K562 (cell line): Measurements from ENCODE around the gene BMP6. TPM values are rescaled to one million over a fixed set of nuclear protein-coding genes. Genes with fewer than 3 reads are reported as not detected.

Source experiments
- CBFA2T3 ChIP-seq: fragments of 450-650 bp; IDR thresholded peaks from 2 replicates; pipeline ENCODE4 v1.6.1; 2017
- CHD2 ChIP-seq: IDR thresholded peaks from 2 replicates; pipeline ENCODE4 v1.6.1; 2011; ENCODE audit warnings: low read depth, low read length
- DNMT1 ChIP-seq: fragments of 450-650 bp; IDR thresholded peaks from 2 replicates; pipeline ENCODE4 v1.6.1; 2016; ENCODE audit warnings: antibody characterized with exemption, mild to moderate bottlenecking
- FOXA3 ChIP-seq, 2 experiments: fragments of 450-650 bp in 1 of 2; sonication (generic) in 1 of 2; formaldehyde crosslinking; IDR thresholded peaks in 1 of 2; conservative IDR thresholded peaks in 1 of 2; 2 replicates each; pipeline versions ENCODE4 v1.4.0 to v1.8.0; 2020 to 2022; ENCODE audit warnings: mild to moderate bottlenecking in 2 of 2, missing genetic modification reagents in 1 of 2
- KDM4B ChIP-seq, 2 experiments: fragments of 450-650 bp in 1 of 2; sonication (generic) in 1 of 2; IDR thresholded peaks; 2 replicates each; pipeline ENCODE4 v1.6.1; 2016 to 2017; ENCODE audit warnings: borderline replicate concordance in 2 of 2, antibody characterized with exemption in 1 of 2, low read depth in 1 of 2, mild to moderate bottlenecking in 1 of 2
- NELFE ChIP-seq: IDR thresholded peaks from 2 replicates; pipeline ENCODE4 v1.6.1; 2011; ENCODE audit warnings: mild to moderate bottlenecking; ENCODE audit not compliant: insufficient read depth, insufficient read length
- NFE2 ChIP-seq: IDR thresholded peaks from 2 replicates; pipeline ENCODE4 v1.6.1; 2014; ENCODE audit warnings: antibody characterized with exemption, low read depth
- NR3C1 ChIP-seq: sonication (generic); formaldehyde crosslinking; IDR thresholded peaks from 2 replicates; pipeline ENCODE4 v1.8.1; 2022; ENCODE audit warnings: missing genetic modification reagents
- RBFOX2 ChIP-seq: fragments of 200-400 bp; formaldehyde crosslinking; IDR thresholded peaks from 2 replicates; pipeline ENCODE4 v1.6.1; 2017; ENCODE audit warnings: low read depth, mild to moderate bottlenecking, low read length, moderate library complexity
- RFX7 ChIP-seq: fragments of 250-450 bp; sonication (Bioruptor Pico); IDR thresholded peaks from 2 replicates; pipeline ENCODE4 v1.5.1; 2021; ENCODE audit warnings: mild to moderate bottlenecking
- SIN3A ChIP-seq, 2 experiments: fragments of 150-350 bp in 1 of 2; IDR thresholded peaks; 2 replicates each; pipeline ENCODE4 v1.6.1; 2011 to 2016; ENCODE audit warnings: borderline replicate concordance in 2 of 2, low read depth in 2 of 2, low read length in 2 of 2, mild to moderate bottlenecking in 2 of 2, moderate library complexity in 2 of 2; ENCODE audit not compliant: control insufficient read depth in 1 of 2
- XRCC5 ChIP-seq: fragments of 200-400 bp; formaldehyde crosslinking; IDR thresholded peaks from 2 replicates; pipeline ENCODE4 v1.6.1; 2017; ENCODE audit warnings: low read depth, mild to moderate bottlenecking, low read length
- YBX1 ChIP-seq: fragments of 450-650 bp; IDR thresholded peaks from 2 replicates; pipeline ENCODE4 v1.7.1; 2016; ENCODE audit warnings: mild to moderate bottlenecking
- ZBTB1 ChIP-seq: sonication (generic); formaldehyde crosslinking; IDR thresholded peaks from 2 replicates; pipeline ENCODE4 v1.8.1; 2023; ENCODE audit warnings: missing genetic modification reagents, low read depth, mild to moderate bottlenecking, borderline replicate concordance
- ZNF133 ChIP-seq: fragments of 250-450 bp; sonication (Bioruptor Pico); IDR thresholded peaks from 2 replicates; pipeline ENCODE4 v1.4.0; 2020; ENCODE audit warnings: mild to moderate bottlenecking
- ZNF140 ChIP-seq: fragments of 250-450 bp; sonication (Bioruptor Pico); IDR thresholded peaks from 2 replicates; pipeline ENCODE4 v1.8.0; 2021; ENCODE audit warnings: moderate library complexity, mild to moderate bottlenecking, inconsistent platforms
- ZNF232 ChIP-seq: sonication (generic); formaldehyde crosslinking; IDR thresholded peaks from 2 replicates; pipeline ENCODE4 v1.8.0; 2022; ENCODE audit warnings: mild to moderate bottlenecking, missing genetic modification reagents
- ZNF24 ChIP-seq: fragments of 450-650 bp; IDR thresholded peaks from 2 replicates; pipeline ENCODE4 v1.6.1; 2016
- ZNF316 ChIP-seq: fragments of 450-650 bp; IDR thresholded peaks from 2 replicates; pipeline ENCODE4 v1.6.1; 2016
- polyA plus RNA-seq, 8 experiments: library from polyadenylated mRNA; depleted of rRNA in 4 of 8; stranded (reverse) in 5 of 8; unstranded in 3 of 8; fragments of >200 nt; fragmentation: Nextera tagmentation in 2 of 8; fragmentation: Illumina TruSeq in 1 of 8; extraction: Ambion mirVana in 2 of 8; extraction: Trizol in 1 of 8; gene quantifications; 2 replicates each; pipeline versions ENCODE4 v1.2.1 to v1.2.3, GENCODE V29; 2011 to 2014; ENCODE audit warnings: inconsistent platforms in 1 of 8, missing spikeins in 1 of 8
- total RNA-seq, 7 experiments: library from RNA; depleted of rRNA in 6 of 7; stranded (reverse); fragments of >200 nt in 6 of 7; fragmentation: Illumina TruSeq in 2 of 7; extraction: Trizol in 2 of 7; gene quantifications; 2 replicates each; pipeline versions ENCODE4 v1.2.1 to v1.2.3, GENCODE V29; 2011 to 2021; ENCODE audit warnings: low replicate concordance in 1 of 7
- TF ChIP-seq, protein P1 (sequence below): fragments of 450-650 bp; IDR thresholded peaks from 2 replicates; pipeline ENCODE4 v1.6.1; 2016; ENCODE audit warnings: mild to moderate bottlenecking
- TF ChIP-seq, protein P2 (sequence below): sonication (generic); formaldehyde crosslinking; IDR thresholded peaks from 2 replicates; pipeline ENCODE4 v1.8.0; 2023; ENCODE audit warnings: mild to moderate bottlenecking, missing genetic modification reagents
- TF ChIP-seq, protein P3 (sequence below): fragments of 450-650 bp; formaldehyde crosslinking; IDR thresholded peaks from 2 replicates; pipeline ENCODE4 v1.4.0; 2020; ENCODE audit warnings: mild to moderate bottlenecking, moderate library complexity
- TF ChIP-seq, protein P4 (sequence below): sonication (generic); formaldehyde crosslinking; IDR thresholded peaks from 2 replicates; pipeline ENCODE4 v1.4.0; 2020; ENCODE audit warnings: mild to moderate bottlenecking, missing genetic modification reagents

Gene BMP6
- total and polyA plus RNA-seq, 9 of the 15 experiments (the other 6 are each of a cell fraction or from before 2014, with no cell fraction given), result 0.01 to 0.13 (median 0.06) TPM; not detected in 3

DNA sequence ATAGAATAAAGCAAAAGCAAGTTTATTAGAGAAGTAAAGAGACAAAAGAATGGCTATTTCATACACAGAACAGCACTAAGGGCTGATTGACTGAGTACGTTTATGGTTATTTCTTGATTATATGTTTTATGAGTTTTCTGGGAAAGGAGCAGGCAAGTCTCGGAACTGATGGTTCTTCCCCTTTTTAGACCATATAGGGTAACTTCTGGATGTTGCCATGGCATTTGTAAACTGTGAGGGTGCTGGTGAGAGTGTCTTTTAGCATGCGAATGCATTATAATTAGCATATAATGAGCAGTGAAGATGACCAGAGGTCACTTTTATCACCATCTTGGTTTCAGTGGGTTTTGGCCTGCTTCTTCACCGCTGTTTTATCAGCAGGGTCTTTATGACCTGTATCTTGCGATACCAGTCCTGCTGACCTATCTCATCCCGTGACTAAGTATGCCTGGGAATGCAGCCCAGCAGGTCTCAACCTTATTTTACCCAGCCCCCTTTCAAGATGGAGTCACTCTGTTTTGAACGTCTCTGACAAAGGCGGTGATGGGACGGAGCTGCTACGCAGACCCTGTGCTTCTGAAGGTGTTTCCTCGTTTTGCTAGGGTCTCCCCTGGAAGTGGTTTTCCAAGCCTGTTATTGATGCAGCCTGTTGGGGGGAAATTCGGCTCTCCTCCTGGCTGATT lies 45.4 kb upstream of the BMP6 start (continued):
- peak; percentile 76 for TF ChIP-seq CBFA2T3
- no peak for TF ChIP-seq YBX1
- TF ChIP-seq NFE2, result peak; percentile 6; the same call in 1 of the 2 replicates
- no peak for TF ChIP-seq SIN3A (IDR thresholded peaks at IDR 0.05; ENCODE audit: borderline replicate concordance in 2 of 2, control insufficient read depth in 1 of 2, low read depth in 2 of 2, low read length in 2 of 2)
- no peak for TF ChIP-seq RFX7
- TF ChIP-seq, protein P1, sequence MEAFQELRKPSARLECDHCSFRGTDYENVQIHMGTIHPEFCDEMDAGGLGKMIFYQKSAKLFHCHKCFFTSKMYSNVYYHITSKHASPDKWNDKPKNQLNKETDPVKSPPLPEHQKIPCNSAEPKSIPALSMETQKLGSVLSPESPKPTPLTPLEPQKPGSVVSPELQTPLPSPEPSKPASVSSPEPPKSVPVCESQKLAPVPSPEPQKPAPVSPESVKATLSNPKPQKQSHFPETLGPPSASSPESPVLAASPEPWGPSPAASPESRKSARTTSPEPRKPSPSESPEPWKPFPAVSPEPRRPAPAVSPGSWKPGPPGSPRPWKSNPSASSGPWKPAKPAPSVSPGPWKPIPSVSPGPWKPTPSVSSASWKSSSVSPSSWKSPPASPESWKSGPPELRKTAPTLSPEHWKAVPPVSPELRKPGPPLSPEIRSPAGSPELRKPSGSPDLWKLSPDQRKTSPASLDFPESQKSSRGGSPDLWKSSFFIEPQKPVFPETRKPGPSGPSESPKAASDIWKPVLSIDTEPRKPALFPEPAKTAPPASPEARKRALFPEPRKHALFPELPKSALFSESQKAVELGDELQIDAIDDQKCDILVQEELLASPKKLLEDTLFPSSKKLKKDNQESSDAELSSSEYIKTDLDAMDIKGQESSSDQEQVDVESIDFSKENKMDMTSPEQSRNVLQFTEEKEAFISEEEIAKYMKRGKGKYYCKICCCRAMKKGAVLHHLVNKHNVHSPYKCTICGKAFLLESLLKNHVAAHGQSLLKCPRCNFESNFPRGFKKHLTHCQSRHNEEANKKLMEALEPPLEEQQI, result no peak
- TF ChIP-seq FOXA3 (CRISPR knock-in tag; conservative IDR thresholded peaks at IDR 0.05 in 1 of 2, IDR thresholded peaks at IDR 0.05 in 1 of 2), result no peak
- TF ChIP-seq DNMT1, result no peak
- TF ChIP-seq ZNF133 (CRISPR knock-in tag), result no peak
- no peak for TF ChIP-seq ZNF140 (CRISPR knock-in tag)
- TF ChIP-seq, protein P2, sequence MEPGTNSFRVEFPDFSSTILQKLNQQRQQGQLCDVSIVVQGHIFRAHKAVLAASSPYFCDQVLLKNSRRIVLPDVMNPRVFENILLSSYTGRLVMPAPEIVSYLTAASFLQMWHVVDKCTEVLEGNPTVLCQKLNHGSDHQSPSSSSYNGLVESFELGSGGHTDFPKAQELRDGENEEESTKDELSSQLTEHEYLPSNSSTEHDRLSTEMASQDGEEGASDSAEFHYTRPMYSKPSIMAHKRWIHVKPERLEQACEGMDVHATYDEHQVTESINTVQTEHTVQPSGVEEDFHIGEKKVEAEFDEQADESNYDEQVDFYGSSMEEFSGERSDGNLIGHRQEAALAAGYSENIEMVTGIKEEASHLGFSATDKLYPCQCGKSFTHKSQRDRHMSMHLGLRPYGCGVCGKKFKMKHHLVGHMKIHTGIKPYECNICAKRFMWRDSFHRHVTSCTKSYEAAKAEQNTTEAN (CRISPR knock-in tag), result no peak
- no peak for TF ChIP-seq RBFOX2
- no peak for TF ChIP-seq ZBTB1 (CRISPR knock-in tag)
- TF ChIP-seq, protein P3, sequence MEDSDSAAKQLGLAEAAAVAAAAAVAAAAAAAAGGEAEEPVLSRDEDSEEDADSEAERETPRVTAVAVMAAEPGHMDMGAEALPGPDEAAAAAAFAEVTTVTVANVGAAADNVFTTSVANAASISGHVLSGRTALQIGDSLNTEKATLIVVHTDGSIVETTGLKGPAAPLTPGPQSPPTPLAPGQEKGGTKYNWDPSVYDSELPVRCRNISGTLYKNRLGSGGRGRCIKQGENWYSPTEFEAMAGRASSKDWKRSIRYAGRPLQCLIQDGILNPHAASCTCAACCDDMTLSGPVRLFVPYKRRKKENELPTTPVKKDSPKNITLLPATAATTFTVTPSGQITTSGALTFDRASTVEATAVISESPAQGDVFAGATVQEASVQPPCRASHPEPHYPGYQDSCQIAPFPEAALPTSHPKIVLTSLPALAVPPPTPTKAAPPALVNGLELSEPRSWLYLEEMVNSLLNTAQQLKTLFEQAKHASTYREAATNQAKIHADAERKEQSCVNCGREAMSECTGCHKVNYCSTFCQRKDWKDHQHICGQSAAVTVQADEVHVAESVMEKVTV, result no peak
- TF ChIP-seq ZNF316, result no peak
- TF ChIP-seq NR3C1 (CRISPR knock-in tag), result no peak
- TF ChIP-seq XRCC5, result no peak
- no peak for TF ChIP-seq CHD2
- TF ChIP-seq ZNF24, result no peak
- no peak for TF ChIP-seq NELFE
- no peak for TF ChIP-seq KDM4B (IDR thresholded peaks at IDR 0.05; ENCODE audit: borderline replicate concordance in 2 of 2, low read depth in 1 of 2)
- no peak for TF ChIP-seq ZNF232 (CRISPR knock-in tag)
- TF ChIP-seq, protein P4, sequence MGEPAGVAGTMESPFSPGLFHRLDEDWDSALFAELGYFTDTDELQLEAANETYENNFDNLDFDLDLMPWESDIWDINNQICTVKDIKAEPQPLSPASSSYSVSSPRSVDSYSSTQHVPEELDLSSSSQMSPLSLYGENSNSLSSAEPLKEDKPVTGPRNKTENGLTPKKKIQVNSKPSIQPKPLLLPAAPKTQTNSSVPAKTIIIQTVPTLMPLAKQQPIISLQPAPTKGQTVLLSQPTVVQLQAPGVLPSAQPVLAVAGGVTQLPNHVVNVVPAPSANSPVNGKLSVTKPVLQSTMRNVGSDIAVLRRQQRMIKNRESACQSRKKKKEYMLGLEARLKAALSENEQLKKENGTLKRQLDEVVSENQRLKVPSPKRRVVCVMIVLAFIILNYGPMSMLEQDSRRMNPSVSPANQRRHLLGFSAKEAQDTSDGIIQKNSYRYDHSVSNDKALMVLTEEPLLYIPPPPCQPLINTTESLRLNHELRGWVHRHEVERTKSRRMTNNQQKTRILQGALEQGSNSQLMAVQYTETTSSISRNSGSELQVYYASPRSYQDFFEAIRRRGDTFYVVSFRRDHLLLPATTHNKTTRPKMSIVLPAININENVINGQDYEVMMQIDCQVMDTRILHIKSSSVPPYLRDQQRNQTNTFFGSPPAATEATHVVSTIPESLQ (CRISPR knock-in tag), result no peak
